Peyer's patch (tissue), 4 donors: ENCODE results near the gene PDE1C.

Source experiments
- CTCF ChIP-seq, 6 experiments: fragments of 450-650 bp in 4 of 6; fragments of 200-600 bp in 2 of 6; sonication (generic) in 1 of 6; IDR thresholded peaks; one replicate each; pipeline ENCODE4 v1.5.1; 2017 to 2019; ENCODE audit warnings: antibody characterized with exemption in 6 of 6, mild to moderate bottlenecking in 3 of 6, moderate library complexity in 1 of 6
- POLR2A ChIP-seq, 2 donors: fragments of 450-650 bp; IDR thresholded peaks; one replicate each; pipeline ENCODE4 v1.5.1; 2017; ENCODE audit warnings: antibody characterized with exemption in 2 of 2, mild to moderate bottlenecking in 2 of 2, moderate library complexity in 2 of 2

DNA sequence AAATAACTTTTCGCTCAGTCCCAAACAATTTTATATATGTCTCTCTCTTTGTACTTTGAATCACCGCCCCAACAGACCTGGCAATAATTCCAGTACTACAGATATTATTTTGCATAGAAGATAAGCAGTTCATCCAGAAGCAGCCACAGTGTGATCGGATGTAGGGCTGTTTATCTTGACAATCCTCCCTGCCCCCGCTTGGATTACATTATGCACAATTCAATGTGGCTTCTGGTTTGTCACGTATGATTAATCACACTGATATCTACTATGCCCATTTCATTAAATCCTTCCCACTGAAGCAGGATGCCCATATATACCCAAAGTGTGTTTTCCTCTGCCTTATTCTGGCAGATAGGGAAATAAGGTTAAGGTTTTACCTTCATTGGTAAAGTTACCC lies 115.2 kb downstream of the PDE1C start:
- TF ChIP-seq CTCF (IDR thresholded peaks at IDR 0.05) (no peak), POLR2A (IDR thresholded peaks at IDR 0.05) (no peak)
